Stimulated activated CD4-positive, alpha-beta T cell treated with anti-CD3 and anti-CD28 coated beads, Interleukin-2, amount 100 ng/mL, for 4 hours (primary cell): Measurements from ENCODE around the gene MMP12.

Experiments used
- DNase-seq: peaks from one replicate; pipeline ENCODE4 v3.0.0-alpha.2; 2020; ENCODE audit warnings: low read depth

MMP12 gene

GRCh38 chr11:102850973-102851745 is 23.6 kb downstream of the MMP12 start:
- no peak for DNase-seq

GRCh38 chr11:102849311-102849710 is 25.5 kb downstream of the MMP12 start:
- DNase-seq = no peak

- no peak for DNase-seq
Observed at GRCh38 chr11:102846292-102846691, 28.5 kb downstream of the MMP12 start.

- DNase-seq = no peak
Observed at GRCh38 chr11:102843489-102843888, 31.3 kb downstream of the MMP12 start, which contains the start of gene MMP3. TSS of gene MMP3 (minus strand) at chr11:102843609. CDS start at chr11:102843546, 63 bp downstream.

- DNase-seq = no peak
Observed at GRCh38 chr11:102842930-102843329, 31.9 kb downstream of the MMP12 start.

- no peak for DNase-seq
Observed at GRCh38 chr11:102840018-102840417, 34.8 kb downstream of the MMP12 start.

- DNase-seq = no peak
Observed at GRCh38 chr11:102837646-102838045, 37.1 kb downstream of the MMP12 start.

GRCh38 chr11:102837156-102837555 is 37.6 kb downstream of the MMP12 start:
- DNase-seq = no peak

- DNase-seq = no peak
Observed at GRCh38 chr11:102836290-102836875, 38.4 kb downstream of the MMP12 start.

- DNase-seq = no peak
Observed at GRCh38 chr11:102833731-102834130, 41.1 kb downstream of the MMP12 start.

GRCh38 chr11:102832612-102833011 is 42.2 kb downstream of the MMP12 start:
- DNase-seq = no peak

GRCh38 chr11:102831489-102832440 is 43.0 kb downstream of the MMP12 start:
- DNase-seq = no peak

- DNase-seq = no peak
Observed at GRCh38 chr11:102831128-102831488, 43.7 kb downstream of the MMP12 start.

- DNase-seq = no peak
Observed at GRCh38 chr11:102830001-102830727, 44.6 kb downstream of the MMP12 start.

GRCh38 chr11:102829316-102830000 is 45.3 kb downstream of the MMP12 start:
- no peak for DNase-seq

GRCh38 chr11:102824556-102824955 is 50.2 kb downstream of the MMP12 start:
- no peak for DNase-seq

GRCh38 chr11:102819491-102819890 is 55.3 kb downstream of the MMP12 start:
- no peak for DNase-seq

- no peak for DNase-seq
Observed at GRCh38 chr11:102813484-102813883, 61.3 kb downstream of the MMP12 start.
